Heart left ventricle (tissue), 13 donors: Measurements from ENCODE around the gene FCER1G.

Experiments
- POLR2A ChIP-seq, 2 donors: fragments of 450-650 bp; IDR thresholded peaks; one replicate each; pipeline ENCODE4 v1.6.1; 2017; ENCODE audit warnings: antibody characterized with exemption in 2 of 2, mild to moderate bottlenecking in 2 of 2, moderate library complexity in 2 of 2
- TF ChIP-seq, protein P1 (sequence below), 12 donors: fragments of 200-600 bp; sonication (generic) in 4 of 12; IDR thresholded peaks; one replicate each; pipeline versions ENCODE4 v1.5.0 to v1.8.0; 2018 to 2022; ENCODE audit warnings: antibody characterized with exemption in 12 of 12, mild to moderate bottlenecking in 5 of 12
- donor health status: ischemic (EF 13 %, LVEDD 7.1; RV severe dilation, severe dysfunction).
- donor health status: DM: no; HTN: yes; CAD: no.
- donor health status: DM: no; HTN: no; CAD: no.
- donor health status: ischemic (EF 25% LVEDD 6.9; RV normal size, moderate dysfunction).
- donor health status: ischemic (EF 25% LVEDD 5.7; RV mildly dilated, moderate dysfunction).
- donor health status: ischemic (EF 35%, LVEDD 5.7; RV mildly dilated, moderate dysfunction).
- donor health status: nonischemic (EF 11% LVEDD 7.7; RV severe dilation, severe dysfunction).
- donor health status: DM: yes; HTN: yes; CAD: no.
- donor health status: PGD.
- donor health status: ischemic (EF 29% LVEDD 5.4; RV normal size, mild dysfunction).
- donor health status: nonischemic (EF 23%, LVEDD 6.1; RV moderate dilation, normal function).

DNA sequence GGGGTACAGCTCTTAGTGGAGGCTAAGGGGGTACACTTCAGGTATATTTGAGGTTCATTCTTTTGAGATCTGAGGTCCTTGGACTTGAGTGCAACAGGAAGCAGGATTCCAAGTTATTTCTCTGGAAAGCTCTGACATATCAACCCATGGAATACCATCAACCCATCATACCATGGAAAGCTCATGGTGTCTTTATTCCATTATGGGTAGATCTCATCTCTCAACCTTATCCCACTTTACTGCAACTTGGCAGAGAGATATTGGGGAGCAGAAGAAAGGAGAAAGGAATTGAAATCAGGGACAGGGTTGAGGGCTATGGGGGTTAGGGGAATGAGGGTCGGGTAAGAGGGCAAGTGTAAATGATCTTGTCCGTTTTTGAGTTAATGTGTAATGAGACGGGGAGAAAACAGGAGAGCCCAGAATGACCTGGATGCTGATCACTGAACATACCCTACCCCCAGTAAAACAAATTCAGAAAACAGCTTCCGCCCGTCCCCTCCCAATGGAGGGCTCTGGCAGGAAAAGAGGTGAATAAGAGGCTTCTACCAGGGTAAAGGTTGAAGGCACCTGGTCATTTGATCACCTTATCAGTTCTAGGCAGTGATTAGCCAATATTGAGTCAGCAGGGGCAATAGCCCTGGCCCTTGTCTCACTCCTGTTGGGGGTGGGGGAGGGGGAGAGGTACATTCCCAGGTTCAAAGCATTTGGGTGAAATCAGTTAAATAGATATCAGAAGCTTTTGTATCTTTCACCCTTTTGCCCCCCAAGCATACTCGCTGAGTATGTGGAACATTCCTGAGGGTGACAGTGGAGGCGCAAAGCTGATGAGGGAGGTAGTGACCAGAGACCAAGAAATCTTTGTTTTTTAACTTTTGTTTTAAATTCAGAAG lies 9.0 kb downstream of the FCER1G start:
- TF ChIP-seq, protein P1, sequence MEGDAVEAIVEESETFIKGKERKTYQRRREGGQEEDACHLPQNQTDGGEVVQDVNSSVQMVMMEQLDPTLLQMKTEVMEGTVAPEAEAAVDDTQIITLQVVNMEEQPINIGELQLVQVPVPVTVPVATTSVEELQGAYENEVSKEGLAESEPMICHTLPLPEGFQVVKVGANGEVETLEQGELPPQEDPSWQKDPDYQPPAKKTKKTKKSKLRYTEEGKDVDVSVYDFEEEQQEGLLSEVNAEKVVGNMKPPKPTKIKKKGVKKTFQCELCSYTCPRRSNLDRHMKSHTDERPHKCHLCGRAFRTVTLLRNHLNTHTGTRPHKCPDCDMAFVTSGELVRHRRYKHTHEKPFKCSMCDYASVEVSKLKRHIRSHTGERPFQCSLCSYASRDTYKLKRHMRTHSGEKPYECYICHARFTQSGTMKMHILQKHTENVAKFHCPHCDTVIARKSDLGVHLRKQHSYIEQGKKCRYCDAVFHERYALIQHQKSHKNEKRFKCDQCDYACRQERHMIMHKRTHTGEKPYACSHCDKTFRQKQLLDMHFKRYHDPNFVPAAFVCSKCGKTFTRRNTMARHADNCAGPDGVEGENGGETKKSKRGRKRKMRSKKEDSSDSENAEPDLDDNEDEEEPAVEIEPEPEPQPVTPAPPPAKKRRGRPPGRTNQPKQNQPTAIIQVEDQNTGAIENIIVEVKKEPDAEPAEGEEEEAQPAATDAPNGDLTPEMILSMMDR (IDR thresholded peaks at IDR 0.05) = no peak
- TF ChIP-seq POLR2A (IDR thresholded peaks at IDR 0.05) = no peak
